ENCODE measurements around the gene TBL3. TPM values are rescaled to one million over a fixed set of nuclear protein-coding genes. Genes with fewer than 3 reads are reported as not detected.
A peak's percentile ranks its signal among the peaks of the same experiment; 100 is the strongest.

Gene TBL3
- total and polyA plus RNA-seq, 2 of the 8 experiments (the other 6 are each of a cell fraction or from before 2014, with no cell fraction given), result 65.8 to 137 TPM

DNA sequence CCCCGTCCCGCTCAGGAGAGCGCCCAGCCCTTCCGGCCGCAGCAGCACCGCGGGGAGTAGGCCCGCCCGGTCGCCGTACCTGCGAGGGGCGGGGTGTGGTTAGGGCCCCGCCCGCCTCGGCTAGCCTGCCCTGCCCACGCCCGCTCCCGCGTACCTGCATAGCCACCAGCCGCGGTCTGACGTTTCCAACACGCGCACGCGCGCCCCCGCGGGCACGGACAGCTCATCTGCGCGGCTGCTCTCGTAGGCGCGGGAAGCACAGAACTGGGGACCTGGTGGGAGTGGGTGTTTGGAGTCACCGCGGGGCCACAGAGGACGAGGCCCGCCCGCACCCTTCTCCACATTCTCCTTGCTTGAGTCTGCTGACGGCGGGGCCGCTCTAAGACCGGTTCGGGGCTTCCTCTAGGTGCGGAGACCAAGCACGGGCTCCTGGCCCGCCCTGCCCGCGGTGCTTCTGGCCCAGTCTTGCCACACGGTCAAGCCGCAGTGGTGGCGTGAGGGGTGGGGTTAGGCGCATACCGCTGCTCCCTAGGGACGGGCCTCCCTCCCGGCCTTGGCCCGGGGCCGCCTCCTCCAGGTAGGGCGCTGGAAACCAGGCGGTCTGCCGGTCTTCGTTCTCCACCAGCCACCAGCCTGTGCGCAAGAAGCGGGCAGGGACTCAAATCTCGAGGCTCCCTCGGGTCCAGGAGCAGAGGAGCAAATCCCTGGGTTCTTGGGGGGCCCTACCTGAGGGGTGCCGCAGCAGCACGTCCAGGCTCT lies 7.6 kb downstream of the TBL3 start (continued):
- TF ChIP-seq, protein P1, sequence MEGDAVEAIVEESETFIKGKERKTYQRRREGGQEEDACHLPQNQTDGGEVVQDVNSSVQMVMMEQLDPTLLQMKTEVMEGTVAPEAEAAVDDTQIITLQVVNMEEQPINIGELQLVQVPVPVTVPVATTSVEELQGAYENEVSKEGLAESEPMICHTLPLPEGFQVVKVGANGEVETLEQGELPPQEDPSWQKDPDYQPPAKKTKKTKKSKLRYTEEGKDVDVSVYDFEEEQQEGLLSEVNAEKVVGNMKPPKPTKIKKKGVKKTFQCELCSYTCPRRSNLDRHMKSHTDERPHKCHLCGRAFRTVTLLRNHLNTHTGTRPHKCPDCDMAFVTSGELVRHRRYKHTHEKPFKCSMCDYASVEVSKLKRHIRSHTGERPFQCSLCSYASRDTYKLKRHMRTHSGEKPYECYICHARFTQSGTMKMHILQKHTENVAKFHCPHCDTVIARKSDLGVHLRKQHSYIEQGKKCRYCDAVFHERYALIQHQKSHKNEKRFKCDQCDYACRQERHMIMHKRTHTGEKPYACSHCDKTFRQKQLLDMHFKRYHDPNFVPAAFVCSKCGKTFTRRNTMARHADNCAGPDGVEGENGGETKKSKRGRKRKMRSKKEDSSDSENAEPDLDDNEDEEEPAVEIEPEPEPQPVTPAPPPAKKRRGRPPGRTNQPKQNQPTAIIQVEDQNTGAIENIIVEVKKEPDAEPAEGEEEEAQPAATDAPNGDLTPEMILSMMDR (IDR thresholded peaks at IDR 0.05; ENCODE audit: control extremely low read depth in 1 of 3, insufficient read depth in 1 of 3, low read depth in 1 of 3, low read length in 3 of 3), result no peak
- no peak for TF ChIP-seq RNF2 (IDR thresholded peaks at IDR 0.05; ENCODE audit: borderline replicate concordance, low read depth, low read length, missing control alignments, poor library complexity, severe bottlenecking)
- TF ChIP-seq BACH1 (IDR thresholded peaks at IDR 0.05; ENCODE audit: low read length), result no peak
- no peak for TF ChIP-seq CEBPB (IDR thresholded peaks at IDR 0.05; ENCODE audit: low read depth, low read length)
- no peak for TF ChIP-seq BCL11A (IDR thresholded peaks at IDR 0.05; ENCODE audit: low read depth in 2 of 2, low read length in 2 of 2)
- TF ChIP-seq TCF12 (IDR thresholded peaks at IDR 0.05; ENCODE audit: low read depth, low read length), result no peak
- TF ChIP-seq RXRA (IDR thresholded peaks at IDR 0.05; ENCODE audit: insufficient read depth, low read depth, low read length), result no peak
- no peak for TF ChIP-seq CTBP2 (IDR thresholded peaks at IDR 0.05; ENCODE audit: borderline replicate concordance, insufficient read depth, insufficient read length, low read length)
- no peak for TF ChIP-seq BRCA1 (IDR thresholded peaks at IDR 0.05; ENCODE audit: low read depth, low read length)
- no peak; the same call in none of the 2 replicates for TF ChIP-seq POLR2AphosphoS5 (IDR thresholded peaks at IDR 0.05; ENCODE audit: low read depth, low read length)
- TF ChIP-seq, protein P2, sequence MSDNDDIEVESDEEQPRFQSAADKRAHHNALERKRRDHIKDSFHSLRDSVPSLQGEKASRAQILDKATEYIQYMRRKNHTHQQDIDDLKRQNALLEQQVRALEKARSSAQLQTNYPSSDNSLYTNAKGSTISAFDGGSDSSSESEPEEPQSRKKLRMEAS (IDR thresholded peaks at IDR 0.05), result peak; percentile 36; the same call in 1 of the 2 replicates
- no peak for TF ChIP-seq JUN (IDR thresholded peaks at IDR 0.05; ENCODE audit: low read depth, low read length)
- no peak for TF ChIP-seq SIX5 (IDR thresholded peaks at IDR 0.05; ENCODE audit: low read depth, low read length)
- no peak for TF ChIP-seq SP2 (IDR thresholded peaks at IDR 0.05; ENCODE audit: low read length)
- no peak for TF ChIP-seq GTF2F1 (IDR thresholded peaks at IDR 0.05; ENCODE audit: borderline replicate concordance, low read depth, low read length)
- TF ChIP-seq ASH2L (IDR thresholded peaks at IDR 0.05; ENCODE audit: low read length), result no peak
- no peak for TF ChIP-seq SP4 (IDR thresholded peaks at IDR 0.05; ENCODE audit: low read length)
- TF ChIP-seq CREB1 (IDR thresholded peaks at IDR 0.05), result peak; percentile 58
- TF ChIP-seq POLR2A (IDR thresholded peaks at IDR 0.05; ENCODE audit: control extremely low read depth in 1 of 2, low read depth in 2 of 2, low read length in 2 of 2), result peak in 1 of 2 experiments; percentile 22; a peak in 1 of 3 replicates
- no peak for TF ChIP-seq YY1 (IDR thresholded peaks at IDR 0.05; ENCODE audit: low read depth, low read length)
- TF ChIP-seq SUZ12 (IDR thresholded peaks at IDR 0.05; ENCODE audit: low read length), result no peak; the same call in 1 of the 2 replicates
- peak; percentile 56; the same call in 1 of the 2 replicates for TF ChIP-seq GABPA (IDR thresholded peaks at IDR 0.05; ENCODE audit: borderline replicate concordance, insufficient read depth, low read length)
- TF ChIP-seq NANOG (IDR thresholded peaks at IDR 0.05; ENCODE audit: insufficient read depth, low read depth, low read length, poor library complexity, severe bottlenecking), result no peak

Data from H1 (cell line).